ENCODE results near the gene ARF3. TPM values are rescaled to one million over a fixed set of nuclear protein-coding genes. Genes with fewer than 3 reads are reported as not detected.
A peak's percentile ranks its signal among the peaks of the same experiment; 100 is the strongest.

Gene ARF3
- total RNA-seq, 1 experiment from 2014 or later: 263 TPM

DNA sequence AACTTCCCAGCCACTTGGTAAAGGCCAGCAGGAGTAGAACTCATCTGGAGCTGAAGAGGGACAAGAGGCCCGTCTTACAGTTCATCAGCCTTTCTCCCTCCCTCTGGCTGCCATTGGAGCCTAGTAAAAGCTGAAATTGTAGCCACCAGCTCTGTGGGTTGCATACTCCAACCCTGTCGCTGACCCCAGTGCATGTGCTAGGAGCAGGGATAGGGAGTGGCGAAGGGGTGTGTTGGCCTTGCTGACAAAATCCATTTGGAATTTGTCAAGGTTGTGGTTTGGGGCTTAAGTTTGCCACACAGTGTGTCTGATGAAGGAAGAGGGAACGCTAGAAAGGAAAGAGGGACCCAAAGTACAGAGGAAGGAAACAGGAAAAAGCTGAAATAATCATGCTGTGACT is 4.0 kb upstream of the ARF3 start:
- no peak overlapping the region for H4K5ac ChIP-seq (ENCODE audit: insufficient read length, low read depth, low read length)
- DNase-seq: no peak
- peaks cover 0 to 2% (median 0%) of the 10 kb centered on the region in 3 experiments; a peak in 2 of 7 replicates for H3K36me3 Mint-ChIP-seq (ENCODE audit: insufficient read depth in 1 of 3, low read depth in 3 of 3)

More for the DNA sequence above, 4.0 kb upstream of the ARF3 start:
- Histone ChIP-seq H2BK20ac (ENCODE audit: low read depth, low read length, poor library complexity, severe bottlenecking) (no peak overlapping the region), H3K27me3 (ENCODE audit: insufficient read depth, low read length) (no peaks in the 10 kb centered on the region; the same call in 1 of the 2 replicates), H2AK5ac (ENCODE audit: insufficient read length, low read length) (no peak overlapping the region), H3K27ac (ENCODE audit: insufficient read length, low read depth, low read length) (no peak overlapping the region), H3K23ac (ENCODE audit: insufficient read length, low read depth, low read length) (no peak overlapping the region), H3K23me2 (ENCODE audit: insufficient read length, low read depth, low read length, poor library complexity, severe bottlenecking) (peaks cover 5% of the 10 kb centered on the region), H3K14ac (ENCODE audit: insufficient read depth, low read length) (no peak overlapping the region), H3K56ac (ENCODE audit: insufficient read length, low read depth, low read length) (no peak overlapping the region), H3K79me2 (ENCODE audit: insufficient read depth, low read length) (no peaks in the 10 kb centered on the region), H2BK120ac (ENCODE audit: low read depth, low read length, poor library complexity, severe bottlenecking) (no peak overlapping the region), H2AFZ (ENCODE audit: low read length) (no peak overlapping the region), H4K91ac (ENCODE audit: insufficient read length, low read depth, low read length) (no peak overlapping the region), H3K9me3 (ENCODE audit: control insufficient read depth, low read depth, low read length) (no peaks in the 10 kb centered on the region), H3K18ac (ENCODE audit: insufficient read length, low read depth, low read length) (no peak overlapping the region), H3K9ac (ENCODE audit: extremely low read depth, insufficient read length, low read length) (no peak overlapping the region), H3T11ph (ENCODE audit: low read length) (no peak overlapping the region), H4K20me1 (ENCODE audit: control insufficient read depth, insufficient read depth, insufficient read length) (no peaks in the 10 kb centered on the region), H4K8ac (replicated peaks; ENCODE audit: insufficient read length, low read depth, low read length) (no peak overlapping the region), H2BK5ac (ENCODE audit: insufficient read length, low read length) (no peak overlapping the region), H2BK15ac (ENCODE audit: low read depth, low read length) (no peak overlapping the region), H2BK12ac (ENCODE audit: insufficient read length, low read depth, low read length) (no peak overlapping the region), H3K4me1 (ENCODE audit: insufficient read depth, low read length) (peaks cover 9% of the 10 kb centered on the region; the same call in 1 of the 2 replicates), H3K4me2 (ENCODE audit: insufficient read depth, insufficient read length, low read length) (no peak overlapping the region), H3K4ac (ENCODE audit: low read depth, low read length) (no peak overlapping the region), H3K79me1 (ENCODE audit: insufficient read depth, low read depth, low read length, poor library complexity, severe bottlenecking) (no peaks in the 10 kb centered on the region)
- Mint-ChIP-seq H3K27me3 (ENCODE audit: low read depth) (peaks cover 9% of the 10 kb centered on the region), H3K4me1 (peaks cover 28 to 31% of the 10 kb centered on the region in 2 experiments), H3K9me3 (no peaks in the 10 kb centered on the region; a peak in 1 of 5 replicates), H3K4me3 (no peak overlapping the region), H3K27ac (peak overlapping the region in 1 of 3 experiments; percentile 84; a peak in 1 of 7 replicates)
- TF ChIP-seq, protein P1, sequence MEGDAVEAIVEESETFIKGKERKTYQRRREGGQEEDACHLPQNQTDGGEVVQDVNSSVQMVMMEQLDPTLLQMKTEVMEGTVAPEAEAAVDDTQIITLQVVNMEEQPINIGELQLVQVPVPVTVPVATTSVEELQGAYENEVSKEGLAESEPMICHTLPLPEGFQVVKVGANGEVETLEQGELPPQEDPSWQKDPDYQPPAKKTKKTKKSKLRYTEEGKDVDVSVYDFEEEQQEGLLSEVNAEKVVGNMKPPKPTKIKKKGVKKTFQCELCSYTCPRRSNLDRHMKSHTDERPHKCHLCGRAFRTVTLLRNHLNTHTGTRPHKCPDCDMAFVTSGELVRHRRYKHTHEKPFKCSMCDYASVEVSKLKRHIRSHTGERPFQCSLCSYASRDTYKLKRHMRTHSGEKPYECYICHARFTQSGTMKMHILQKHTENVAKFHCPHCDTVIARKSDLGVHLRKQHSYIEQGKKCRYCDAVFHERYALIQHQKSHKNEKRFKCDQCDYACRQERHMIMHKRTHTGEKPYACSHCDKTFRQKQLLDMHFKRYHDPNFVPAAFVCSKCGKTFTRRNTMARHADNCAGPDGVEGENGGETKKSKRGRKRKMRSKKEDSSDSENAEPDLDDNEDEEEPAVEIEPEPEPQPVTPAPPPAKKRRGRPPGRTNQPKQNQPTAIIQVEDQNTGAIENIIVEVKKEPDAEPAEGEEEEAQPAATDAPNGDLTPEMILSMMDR (conservative IDR thresholded peaks at IDR 0.05): no peak
- WGBS (ENCODE audit: extremely low coverage, insufficient read length, low lambda C conversion rate): no CpG with 5 or more reads among the region's 4 CpGs
